ENCODE results near the gene TMEM178B.
"Not testable (repeated sequence)": the region's sequence is repeated elsewhere in the genome, so short reads cannot be mapped to it uniquely, and the experiment has no call there.

DNA sequence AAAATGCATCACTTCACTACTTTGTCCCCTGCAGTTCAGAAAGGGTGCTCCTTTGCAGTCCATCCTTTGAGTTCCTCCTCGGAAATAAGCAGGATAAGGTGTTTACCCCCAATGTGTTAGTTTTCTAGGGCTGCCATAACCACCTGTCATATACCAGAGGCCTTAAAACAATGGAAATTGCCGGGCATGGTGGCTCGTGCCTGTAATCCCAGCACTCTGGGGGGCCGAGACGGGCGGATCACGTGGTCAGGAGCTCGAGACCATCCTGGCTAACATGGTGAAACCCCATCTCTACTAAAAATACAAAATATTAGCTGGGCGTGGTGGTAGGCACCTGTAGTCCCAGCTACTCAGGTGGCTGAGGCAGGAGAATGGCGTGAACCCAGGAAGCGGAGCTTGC is 330.0 kb downstream of the TMEM178B start:
- TF ChIP-seq, protein P1, sequence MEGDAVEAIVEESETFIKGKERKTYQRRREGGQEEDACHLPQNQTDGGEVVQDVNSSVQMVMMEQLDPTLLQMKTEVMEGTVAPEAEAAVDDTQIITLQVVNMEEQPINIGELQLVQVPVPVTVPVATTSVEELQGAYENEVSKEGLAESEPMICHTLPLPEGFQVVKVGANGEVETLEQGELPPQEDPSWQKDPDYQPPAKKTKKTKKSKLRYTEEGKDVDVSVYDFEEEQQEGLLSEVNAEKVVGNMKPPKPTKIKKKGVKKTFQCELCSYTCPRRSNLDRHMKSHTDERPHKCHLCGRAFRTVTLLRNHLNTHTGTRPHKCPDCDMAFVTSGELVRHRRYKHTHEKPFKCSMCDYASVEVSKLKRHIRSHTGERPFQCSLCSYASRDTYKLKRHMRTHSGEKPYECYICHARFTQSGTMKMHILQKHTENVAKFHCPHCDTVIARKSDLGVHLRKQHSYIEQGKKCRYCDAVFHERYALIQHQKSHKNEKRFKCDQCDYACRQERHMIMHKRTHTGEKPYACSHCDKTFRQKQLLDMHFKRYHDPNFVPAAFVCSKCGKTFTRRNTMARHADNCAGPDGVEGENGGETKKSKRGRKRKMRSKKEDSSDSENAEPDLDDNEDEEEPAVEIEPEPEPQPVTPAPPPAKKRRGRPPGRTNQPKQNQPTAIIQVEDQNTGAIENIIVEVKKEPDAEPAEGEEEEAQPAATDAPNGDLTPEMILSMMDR (IDR thresholded peaks at IDR 0.05): not testable (repeated sequence)
- not testable (repeated sequence) for TF ChIP-seq EZH2 (IDR thresholded peaks at IDR 0.05; ENCODE audit: borderline replicate concordance, insufficient read depth, low read depth, low read length, poor library complexity, severe bottlenecking)

All from B cell (primary cell).